GM20000 (cell line): ENCODE results near the gene GNPTAB.
A peak's percentile ranks its signal among the peaks of the same experiment; 100 is the strongest.
"Not testable (repeated sequence)": the region's sequence is repeated elsewhere in the genome, so short reads cannot be mapped to it uniquely, and the experiment has no call there.

Experiments used
- DNase-seq: peaks from one replicate; pipeline ENCODE4 v3.0.0; 2012; ENCODE audit warnings: low spot score
- CTCF ChIP-seq: IDR thresholded peaks from 2 replicates; pipeline ENCODE4 v1.5.1; 2012; ENCODE audit warnings: mild to moderate bottlenecking, control low read depth; ENCODE audit errors: extremely low read depth, missing control alignments

The GNPTAB gene

DNA sequence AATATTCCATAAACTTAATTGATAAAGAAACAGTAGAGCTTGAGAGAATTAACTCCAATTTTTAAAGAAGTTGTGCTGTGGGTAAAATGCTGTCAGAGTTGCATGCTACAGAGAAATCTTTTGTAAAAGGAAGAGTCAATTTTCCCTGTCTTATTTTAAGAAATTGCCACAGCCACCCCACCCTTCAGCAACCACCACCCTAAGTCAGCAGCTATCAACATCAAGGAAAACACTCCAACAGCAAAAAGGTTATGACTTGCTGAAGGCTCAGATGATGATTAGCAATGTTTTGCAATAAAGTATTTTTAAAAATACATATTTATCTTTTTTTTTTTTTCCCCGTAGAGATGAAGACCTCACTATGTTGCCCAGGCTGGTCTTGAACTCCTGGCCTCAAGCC, 40.2 kb upstream of the GNPTAB start:
- TF ChIP-seq CTCF = no peak
- DNase-seq = no peak

DNA sequence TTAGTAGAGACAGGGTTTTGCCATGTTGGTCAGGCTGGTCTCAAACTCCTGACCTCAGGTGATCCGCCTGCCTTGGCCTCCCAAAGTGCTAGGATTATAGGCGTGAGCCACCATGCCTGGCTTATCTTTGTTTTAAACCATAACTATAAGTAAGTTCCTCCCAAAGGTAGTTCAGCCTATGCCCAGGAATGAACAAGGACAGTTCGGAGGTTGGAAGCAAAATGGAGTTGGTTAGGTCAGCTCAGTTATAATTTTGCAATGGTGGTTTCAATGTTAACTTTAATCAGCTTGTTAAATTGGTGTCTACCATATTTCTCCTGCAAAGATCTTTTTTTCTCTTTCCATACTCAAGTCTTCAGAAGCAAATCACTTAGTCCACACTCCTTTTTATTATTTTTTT, 36.9 kb upstream of the GNPTAB start:
- DNase-seq = not testable (repeated sequence)

DNA sequence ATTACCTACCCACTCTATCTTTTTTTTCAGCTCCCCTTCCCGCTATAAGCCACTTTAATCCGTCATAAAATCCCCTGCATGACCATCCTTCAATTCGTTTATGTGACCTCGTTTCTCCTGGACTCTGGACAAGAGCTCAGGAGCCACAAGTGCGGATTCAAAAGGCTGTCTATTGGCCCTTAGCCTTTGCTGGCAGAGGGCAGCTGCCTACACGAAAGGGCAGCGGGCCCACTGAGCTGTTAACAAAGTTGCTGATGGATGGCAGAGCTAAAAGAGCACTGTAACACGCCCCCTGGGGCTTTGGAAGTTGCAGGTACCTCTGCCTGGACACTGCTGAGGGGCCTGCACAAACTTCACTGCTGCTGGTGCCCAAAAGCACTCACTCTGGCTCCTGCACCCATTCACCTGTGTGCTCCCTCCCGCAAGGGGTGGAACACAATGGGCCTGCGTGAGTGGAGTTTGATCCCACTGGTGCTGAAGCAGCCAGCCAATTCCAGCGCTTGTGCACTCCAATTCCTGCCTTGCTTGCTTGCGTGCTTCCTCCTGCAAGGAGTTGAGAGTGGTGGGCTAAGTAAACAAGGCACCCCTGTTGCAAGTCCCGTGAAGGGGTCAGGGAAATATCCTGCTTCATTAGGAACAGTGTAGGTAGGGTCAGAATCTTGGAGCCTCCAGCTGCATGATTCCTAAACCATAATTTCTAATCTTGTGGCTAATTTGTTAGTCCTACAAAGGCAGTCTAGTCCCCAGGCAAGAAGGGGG, 36.0 kb upstream of the GNPTAB start:
- no peak for TF ChIP-seq CTCF
- no peak for DNase-seq

GRCh38 chr12:101863981-101864380, 33.2 kb upstream of the GNPTAB start:
- TF ChIP-seq CTCF = no peak
- DNase-seq = no peak

DNA sequence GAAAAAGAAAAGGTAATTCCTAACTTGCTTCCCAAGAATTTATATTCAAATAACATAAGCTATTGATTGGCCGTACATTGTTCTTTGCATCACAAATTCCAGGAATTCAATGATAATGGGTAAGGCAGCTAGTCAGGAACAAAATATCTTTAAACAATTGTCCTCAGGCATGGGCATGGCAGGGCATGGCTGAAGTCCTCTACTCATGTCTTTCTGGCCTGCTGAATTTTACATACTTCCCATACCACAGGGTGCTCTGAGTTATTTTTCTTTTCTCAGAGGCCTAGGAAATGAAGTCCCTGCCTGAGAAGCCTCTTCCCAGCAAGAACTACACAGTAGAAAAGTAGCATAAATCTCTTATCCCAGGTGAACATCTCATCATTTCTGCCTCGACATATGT, 31.5 kb upstream of the GNPTAB start:
- no peak for TF ChIP-seq CTCF
- DNase-seq = no peak

DNA sequence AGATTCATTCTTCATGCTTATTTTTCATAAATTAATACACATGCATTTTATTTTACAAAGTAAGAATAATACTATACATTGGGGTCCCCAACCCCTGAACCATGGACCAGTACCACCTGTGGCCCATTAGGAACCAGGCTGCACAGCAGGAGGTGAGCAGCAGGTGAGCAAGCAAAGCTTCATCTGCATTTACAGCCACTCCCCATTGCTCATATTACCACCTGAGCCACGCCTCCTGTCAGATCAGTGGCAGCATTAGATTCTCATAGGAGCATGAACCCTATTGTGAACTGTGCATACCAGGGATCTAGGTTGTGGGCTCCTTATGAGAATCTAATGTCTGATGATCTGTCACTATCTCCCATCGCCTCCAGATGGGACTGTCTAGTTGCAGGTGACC, 30.9 kb upstream of the GNPTAB start:
- DNase-seq = not testable (repeated sequence)

GRCh38 chr12:101859664-101860607, 29.2 kb upstream of the GNPTAB start:
- DNase-seq = peak; percentile 38
- TF ChIP-seq CTCF = no peak

GRCh38 chr12:101858361-101858760, 27.6 kb upstream of the GNPTAB start:
- no peak for TF ChIP-seq CTCF
- no peak for DNase-seq
